Measurements from ENCODE around the gene TMPO.
"Not testable (repeated sequence)": the region's sequence is repeated elsewhere in the genome, so short reads cannot be mapped to it uniquely, and the experiment has no call there.

The TMPO gene

DNA sequence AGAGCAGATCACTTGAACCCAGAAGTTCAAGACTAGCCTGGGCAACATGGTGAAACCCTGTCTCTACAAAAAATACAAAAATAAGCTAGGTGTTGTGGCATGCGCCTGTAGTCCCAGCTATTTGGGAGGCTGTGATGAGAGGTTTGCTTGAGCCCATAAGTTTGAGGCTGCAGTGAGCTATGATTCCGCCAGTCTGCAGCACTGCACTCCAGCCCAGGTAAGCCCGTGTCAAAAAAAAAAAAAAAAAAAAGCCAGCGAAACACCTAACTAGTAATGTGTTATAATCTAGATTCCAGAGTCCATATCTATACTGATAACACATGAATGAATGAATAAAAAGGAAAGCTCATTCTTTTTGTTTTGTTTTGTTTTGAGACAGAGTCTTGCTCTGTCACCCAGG, 59.6 kb downstream of the TMPO start:
- intact Hi-C loops (cut with DNase I): no loop called here
- no peak for DNase-seq

DNA sequence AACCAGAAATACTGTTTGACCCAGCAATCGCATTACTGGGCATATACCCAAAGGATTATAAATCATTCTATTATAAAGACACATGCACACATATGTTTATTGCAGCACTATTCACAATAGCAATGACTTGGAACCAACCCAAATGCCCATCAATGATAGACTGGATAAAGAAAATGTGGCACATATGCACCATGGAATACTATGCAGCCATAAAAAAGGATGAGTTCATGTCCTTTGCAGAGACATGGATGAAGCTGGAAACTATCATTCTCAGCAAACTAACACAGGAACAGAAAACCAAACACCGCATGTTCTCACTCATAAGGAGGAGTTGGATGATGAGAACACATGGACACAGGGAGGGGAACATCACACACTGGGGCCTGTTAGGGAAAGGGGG, 61.4 kb downstream of the TMPO start:
- intact Hi-C loops (cut with DNase I); DNase-seq: not testable (repeated sequence)

DNA sequence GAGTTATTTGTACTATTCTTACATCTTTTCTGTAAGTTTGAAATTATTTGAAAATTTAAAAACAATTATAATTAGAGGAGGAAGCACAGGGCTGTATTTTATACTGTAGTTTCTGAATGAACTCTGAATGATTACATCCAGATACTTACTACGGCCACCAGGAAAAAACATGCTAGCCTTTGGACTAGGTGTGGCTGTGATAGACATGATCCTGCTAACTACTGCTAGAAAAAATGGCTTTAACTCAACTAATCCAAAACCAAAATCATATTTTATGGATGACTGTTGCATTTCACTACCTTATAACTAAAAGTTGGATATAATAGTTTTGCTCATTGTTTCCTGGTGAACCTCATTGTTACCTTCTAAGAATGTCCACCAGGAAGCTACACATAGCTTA, 63.0 kb downstream of the TMPO start:
- intact Hi-C loops (cut with DNase I): no loop called here
- no peak for DNase-seq

DNA sequence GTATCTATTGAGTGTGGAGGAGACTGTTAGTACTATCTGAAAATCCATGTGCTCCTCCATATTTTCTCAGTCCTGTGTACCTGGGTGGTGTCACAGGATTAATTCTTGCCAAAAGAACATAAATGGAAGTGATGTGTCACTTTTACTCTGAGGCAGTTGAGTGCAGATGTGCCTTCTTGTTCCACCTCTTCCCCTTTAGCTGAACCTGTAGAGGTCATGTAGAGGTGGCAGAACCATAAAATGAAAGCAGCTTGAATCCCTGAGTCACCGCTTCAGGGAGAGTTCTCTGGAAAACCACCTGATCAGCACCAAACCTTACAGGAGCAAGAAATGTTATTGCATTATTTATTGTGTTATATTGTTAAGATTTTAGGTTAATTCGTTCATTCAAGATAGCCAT, 63.4 kb downstream of the TMPO start:
- DNase-seq: no peak
- intact Hi-C loops (cut with DNase I): no loop called here

DNA sequence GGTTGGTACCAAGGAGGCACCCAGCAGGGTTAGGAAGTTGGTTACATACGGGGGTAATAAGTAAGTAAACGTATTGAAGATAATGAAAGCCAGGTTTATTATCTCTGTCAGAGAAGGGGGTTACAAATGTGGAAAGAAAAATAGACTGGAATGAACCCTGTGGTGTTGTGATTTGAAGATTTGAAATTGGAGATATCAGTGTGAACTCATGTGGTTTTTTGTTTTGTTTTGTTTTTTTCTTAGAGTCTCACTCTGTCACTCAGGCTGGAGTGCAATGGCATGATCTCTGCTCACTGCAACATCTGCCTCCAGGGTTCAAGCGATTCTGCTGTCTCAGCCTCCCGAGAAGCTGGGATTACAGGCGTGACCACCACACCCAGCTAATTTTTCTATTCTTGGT, 64.0 kb downstream of the TMPO start:
- intact Hi-C loops (cut with DNase I): no loop called here

DNA sequence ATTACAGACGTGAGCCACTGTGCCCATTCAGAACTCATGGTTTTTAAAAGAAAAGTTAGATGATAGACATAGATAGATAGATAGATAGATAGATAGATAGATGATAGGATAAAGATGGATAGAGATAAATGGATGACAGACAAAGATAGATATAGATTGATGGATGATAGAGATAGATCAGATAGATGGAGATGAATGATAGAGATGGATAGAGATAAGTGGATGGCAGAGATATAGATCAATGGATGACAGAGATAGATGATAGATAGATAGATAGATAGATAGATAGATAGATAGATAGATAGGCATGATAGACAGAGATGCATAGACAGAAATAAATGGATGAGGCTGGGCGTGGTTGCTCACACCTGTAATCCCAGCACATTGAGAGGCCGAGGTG, 64.4 kb downstream of the TMPO start:
- DNase-seq: no peak
- intact Hi-C loops (cut with DNase I): no loop called here

More for the DNA sequence above, 64.0 kb downstream of the TMPO start:
- DNase-seq: no peak

DNA sequence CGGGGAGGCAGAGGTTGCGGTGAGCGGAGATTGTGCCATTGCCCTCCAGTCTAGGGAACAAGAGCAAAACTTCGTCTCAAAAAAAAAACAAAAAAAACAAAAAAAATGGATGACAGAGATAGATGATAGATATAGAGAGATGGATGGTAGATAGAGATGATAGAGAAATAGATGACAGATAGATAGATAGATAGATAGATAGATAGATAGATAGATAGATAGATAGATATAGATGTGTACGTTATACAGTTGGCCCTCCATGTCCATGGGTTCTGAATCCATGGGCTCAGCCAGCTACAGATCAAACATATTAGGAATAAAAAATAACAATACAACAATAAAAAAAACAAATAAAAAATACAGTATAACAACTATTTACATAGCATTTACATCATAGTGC, 65.3 kb downstream of the TMPO start:
- DNase-seq: no peak
- intact Hi-C loops (cut with DNase I): no loop called here

DNA sequence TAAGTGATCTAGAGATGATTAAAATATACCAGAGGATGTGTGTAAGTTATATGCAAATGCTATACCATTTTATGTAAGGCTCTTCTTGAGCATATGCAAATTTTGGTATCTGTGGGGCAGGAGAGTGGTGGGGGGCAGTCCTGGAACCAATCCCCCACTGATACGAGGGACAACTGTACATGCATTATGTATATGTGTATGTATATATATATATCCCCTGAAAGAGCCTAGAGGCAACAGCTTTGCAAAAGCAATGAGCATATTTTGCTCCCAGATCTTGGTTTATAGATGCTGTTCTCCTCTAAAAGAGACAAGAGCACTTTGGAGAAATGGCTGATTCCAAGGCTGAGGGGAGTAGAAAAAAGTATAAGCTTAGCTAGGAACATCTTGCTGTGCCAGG, 65.7 kb downstream of the TMPO start:
- intact Hi-C loops (cut with DNase I): no loop called here
- DNase-seq: no peak

DNA sequence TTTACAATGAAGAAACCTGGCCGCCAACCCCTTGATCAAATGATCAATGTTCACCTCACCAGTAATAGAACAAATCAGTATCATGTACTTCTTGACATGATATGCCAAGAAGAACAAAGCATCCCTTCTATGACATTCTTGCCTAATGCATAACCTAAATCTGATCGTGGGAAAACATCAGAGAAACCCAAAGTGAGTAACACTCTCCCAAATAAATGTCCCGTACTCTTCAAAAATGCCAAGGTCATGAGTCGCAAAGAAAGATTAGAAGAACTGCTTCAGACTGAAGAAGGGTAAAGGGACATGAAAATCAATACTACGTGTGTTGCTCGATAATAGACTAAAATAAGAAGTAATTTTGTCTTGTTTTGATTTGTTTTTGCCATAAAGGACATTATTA, 66.7 kb downstream of the TMPO start:
- intact Hi-C loops (cut with DNase I): no loop called here

DNA sequence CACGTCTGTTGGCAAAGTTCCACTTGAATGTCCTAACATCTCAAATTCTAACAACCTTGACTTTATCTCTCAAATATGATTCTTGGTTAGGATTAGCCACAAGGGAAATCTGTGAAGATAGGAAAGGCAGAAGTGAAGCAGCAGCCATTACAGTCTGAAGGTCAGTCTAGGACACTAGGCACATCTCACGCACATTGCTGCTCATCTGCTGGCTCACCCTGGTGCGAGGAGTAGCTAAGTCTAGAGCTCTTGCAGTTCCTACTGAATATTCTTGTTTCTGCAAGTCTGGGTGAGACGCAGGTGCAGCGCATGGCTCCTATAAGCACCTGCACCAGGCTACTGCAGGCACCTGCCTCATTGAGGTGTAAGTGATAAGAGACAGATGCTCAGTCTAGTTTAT, 71.7 kb downstream of the TMPO start:
- DNase-seq: no peak
- intact Hi-C loops (cut with DNase I): no loop called here

More for the DNA sequence above, 66.7 kb downstream of the TMPO start:
- no peak for DNase-seq

DNA sequence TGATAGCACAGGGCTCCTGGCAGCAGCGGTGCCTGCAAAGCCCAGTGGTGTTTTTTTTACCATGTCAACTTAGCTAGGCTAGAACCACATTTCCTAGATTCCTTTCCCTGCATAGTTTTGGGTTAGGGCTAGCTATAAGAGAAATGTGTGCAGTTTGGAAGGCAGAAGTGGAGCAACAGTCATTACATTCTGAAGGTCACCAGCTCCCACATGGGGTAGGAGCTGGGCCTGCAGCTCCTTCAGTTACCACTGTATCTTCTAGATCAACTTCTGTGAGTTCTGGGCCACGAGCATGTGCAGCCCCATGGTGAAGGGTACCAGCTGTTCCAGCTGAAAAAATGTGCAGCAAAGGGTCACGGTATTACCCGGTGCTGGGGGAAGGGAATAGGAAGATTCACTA, 75.8 kb downstream of the TMPO start:
- DNase-seq: no peak
- intact Hi-C loops (cut with DNase I): loop anchor here (5.0 kb wide), 1 partner anchor 89 kb away; no protein-coding TSS in a partner anchor

DNA sequence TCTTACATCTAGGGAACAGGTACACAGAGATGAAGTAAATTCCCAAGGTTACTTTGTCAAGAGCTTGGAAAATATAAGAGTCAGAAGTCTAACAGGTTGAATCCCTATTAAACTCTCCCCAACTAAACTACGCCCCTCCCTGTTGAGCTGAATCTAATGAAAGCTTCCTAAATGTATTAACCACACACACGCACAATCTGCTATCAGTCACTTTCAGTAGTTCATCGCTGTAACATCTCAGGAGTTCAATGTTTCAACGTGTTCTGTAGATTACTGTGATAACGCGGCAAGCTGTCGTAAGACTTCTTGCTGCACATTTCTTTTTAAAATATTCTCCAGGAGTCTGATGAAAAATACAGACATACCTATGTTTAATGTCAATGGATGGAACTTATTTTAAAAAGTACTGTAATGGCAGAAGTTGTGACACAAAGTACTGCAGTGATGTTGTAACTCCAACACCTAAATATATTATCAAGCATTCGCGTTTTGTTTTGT, 77.5 kb downstream of the TMPO start:
- intact Hi-C loops (cut with DNase I): loop anchor here (1.0 to 5.0 kb wide), 2 partner anchors 51 to 91 kb away; partner anchors contain the start of gene IKBIP
- no peak for DNase-seq

DNA sequence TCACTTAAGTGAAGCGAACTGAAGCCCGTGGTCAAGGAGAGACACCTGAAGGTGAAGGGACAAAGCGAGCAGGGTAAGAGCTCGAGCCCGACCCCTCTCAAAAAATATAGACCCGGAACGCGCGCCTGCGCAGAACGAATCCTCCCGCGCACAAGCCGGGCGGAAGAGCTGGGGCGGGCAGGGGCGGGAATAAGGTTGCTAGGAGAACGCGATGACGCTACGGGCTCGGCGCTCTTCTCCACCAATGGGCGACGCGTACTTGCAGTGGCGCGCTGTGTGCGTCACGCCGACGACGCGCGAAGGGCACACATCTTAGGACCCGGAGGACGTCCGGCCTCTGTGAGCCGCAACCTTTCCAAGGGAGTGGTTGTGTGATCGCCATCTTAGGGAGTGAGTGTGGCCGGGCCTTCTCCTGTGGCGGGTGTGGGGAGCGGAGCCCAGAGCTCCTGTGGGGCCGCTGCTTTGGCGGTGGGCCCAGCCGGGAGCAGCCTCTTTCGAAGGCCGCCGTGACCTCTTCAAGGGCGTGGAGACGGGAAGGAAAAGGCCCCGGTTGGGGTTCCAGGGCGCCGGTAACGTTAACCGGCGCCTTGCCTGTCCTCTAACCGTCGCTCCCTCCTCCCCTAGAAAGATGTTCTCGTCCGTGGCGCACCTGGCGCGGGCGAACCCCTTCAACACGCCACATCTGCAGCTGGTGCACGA, 78.1 kb downstream of the TMPO start, which contains the start of gene SLC25A3:
Gene SLC25A3, plus strand, starts transcription at position 336 of the 699 bp plus-strand sequence. Its CDS starts 293 bp downstream, at position 629.
- peak; percentile 92 to 100 (median 96) for DNase-seq
- intact Hi-C loops (cut with DNase I): loop anchor here (1.0 to 5.0 kb wide), 2 partner anchors 51 to 91 kb away; partner anchors contain the start of gene IKBIP

DNA sequence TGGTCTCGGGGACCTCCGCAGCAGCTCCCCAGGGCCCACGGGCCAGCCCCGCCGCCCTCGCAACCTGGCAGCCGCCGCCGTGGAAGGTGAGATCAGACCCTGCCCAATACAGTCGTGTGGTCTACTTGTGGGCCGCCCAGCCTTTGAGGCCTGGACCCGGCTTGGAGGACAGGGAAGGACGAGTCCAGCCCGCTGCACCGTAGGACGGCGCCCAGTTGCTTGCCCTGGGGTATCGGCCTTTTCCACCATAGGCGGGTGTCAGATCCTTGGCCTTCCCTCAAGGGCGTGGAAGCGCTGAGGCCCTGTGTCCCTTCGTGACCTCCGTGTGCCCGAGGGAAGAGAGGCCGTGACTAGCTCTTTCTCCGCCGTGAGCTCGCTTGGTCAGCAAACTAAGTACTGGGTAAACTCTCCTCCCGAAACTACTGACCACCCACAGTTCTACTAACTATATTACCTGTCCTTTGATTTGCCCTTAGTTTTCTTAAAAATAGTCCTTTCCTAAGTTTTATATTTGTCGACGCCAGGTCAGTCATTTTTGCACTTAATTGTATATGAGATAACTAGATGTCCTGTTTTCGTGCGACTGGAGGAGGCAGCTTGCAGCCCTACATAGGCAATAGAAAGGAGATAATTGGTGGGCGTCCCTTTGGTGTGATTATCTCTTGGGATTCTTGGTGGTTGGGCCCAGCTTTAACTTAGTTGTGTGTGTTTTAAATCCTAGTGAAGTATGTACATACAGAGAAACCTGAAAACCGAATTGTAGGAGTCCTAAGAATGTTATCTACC, 78.9 kb downstream of the TMPO start:
- intact Hi-C loops (cut with DNase I): loop anchor here (5.0 kb wide), 1 partner anchor 92 kb away; no protein-coding TSS in a partner anchor
- DNase-seq: peak in 7 of 10 donors; percentile 6 to 87 (median 28)

DNA sequence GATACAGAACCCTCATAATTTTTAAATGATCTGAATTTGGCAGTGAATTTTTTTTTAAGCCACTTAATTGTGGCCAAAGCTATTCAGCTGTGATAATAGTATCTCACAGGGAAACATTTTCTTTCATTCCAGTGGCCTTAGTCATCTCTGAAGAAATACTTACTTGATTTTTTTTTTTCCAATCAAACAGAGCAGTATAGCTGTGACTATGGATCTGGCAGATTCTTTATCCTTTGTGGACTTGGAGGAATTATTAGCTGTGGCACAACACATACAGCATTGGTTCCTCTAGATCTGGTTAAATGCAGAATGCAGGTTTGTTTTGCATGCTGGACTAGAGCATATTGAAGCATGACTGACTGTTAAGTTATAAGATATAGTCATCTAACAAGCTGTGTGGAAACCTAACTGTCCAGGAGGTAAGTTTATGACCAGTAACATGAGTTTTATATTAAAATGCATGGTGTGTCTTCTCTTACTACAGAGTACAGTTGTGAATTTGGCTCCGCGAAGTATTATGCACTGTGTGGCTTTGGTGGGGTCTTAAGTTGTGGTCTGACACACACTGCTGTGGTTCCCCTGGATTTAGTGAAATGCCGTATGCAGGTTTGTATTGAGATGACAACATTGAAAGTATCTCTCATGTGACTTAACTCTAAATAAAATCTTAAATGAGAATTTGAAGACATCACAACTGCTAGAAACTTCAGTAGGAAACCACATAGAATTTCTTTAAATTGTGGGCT, 80.0 kb downstream of the TMPO start:
- intact Hi-C loops (cut with DNase I): no loop called here

DNA sequence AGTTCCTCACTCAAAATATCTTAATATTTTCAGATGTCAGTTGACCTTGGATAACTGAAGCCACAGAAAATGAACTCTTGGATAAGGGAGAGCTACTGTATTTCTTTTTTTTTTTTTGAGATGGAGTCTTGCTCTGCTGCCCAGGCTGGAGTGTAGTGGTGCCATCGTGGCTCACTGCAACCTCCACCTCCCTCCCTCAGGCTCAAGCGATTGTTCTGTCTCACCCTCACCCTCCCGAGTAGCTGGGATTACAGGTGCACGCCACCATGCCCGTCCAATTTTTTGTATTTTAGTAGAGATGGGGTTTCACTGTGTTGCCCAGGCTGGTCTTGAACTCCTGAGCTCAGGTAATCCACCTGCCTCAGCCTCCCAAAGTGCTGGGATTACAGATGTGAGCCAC, 81.9 kb downstream of the TMPO start:
- DNase-seq; intact Hi-C loops (cut with DNase I): not testable (repeated sequence)

More for the DNA sequence above, 80.0 kb downstream of the TMPO start:
- DNase-seq: no peak
